Psoas muscle (tissue), 8 donors: Measurements from ENCODE around the gene JADE1. TPM values are rescaled to one million over a fixed set of nuclear protein-coding genes. Genes with fewer than 3 reads are reported as not detected.

Experiments used
- ATAC-seq, 4 donors: fragments of 200-7000 bp; cut with Tn5 transposase; one replicate each; pipeline ENCODE4 v1.9.1; 2020; ENCODE audit warnings: moderate library complexity in 3 of 4, mild to moderate bottlenecking in 2 of 4
- DNase-seq, 2 donors: peaks; one replicate each; pipeline ENCODE4 v3.0.0-alpha.2; 2020
- H3K27ac ChIP-seq: fragments of 200-600 bp; one replicate; pipeline ENCODE4 v1.8.0; 2022
- H3K27me3 ChIP-seq, 3 donors: fragments of 200-600 bp in 1 of 3; one replicate each; pipeline versions ENCODE4 v1.6.1 to v1.8.0; 2013 to 2022; ENCODE audit warnings: low read length in 2 of 3, mild to moderate bottlenecking in 2 of 3, moderate library complexity in 1 of 3; ENCODE audit not compliant: insufficient read depth in 3 of 3
- H3K36me3 ChIP-seq, 2 donors: fragments of 200-600 bp in 1 of 2; one replicate each; pipeline versions ENCODE4 v1.6.1 to v1.8.0; 2013 to 2022; ENCODE audit warnings: low read depth in 1 of 2, mild to moderate bottlenecking in 1 of 2, moderate library complexity in 1 of 2; ENCODE audit not compliant: insufficient read depth in 1 of 2
- H3K4me1 ChIP-seq: fragments of 200-600 bp; one replicate; pipeline ENCODE4 v1.8.0; 2022
- H3K4me3 ChIP-seq: fragments of 200-600 bp; one replicate; pipeline ENCODE4 v1.8.0; 2022; ENCODE audit warnings: mild to moderate bottlenecking
- H3K9me3 ChIP-seq: fragments of 200-600 bp; one replicate; pipeline ENCODE4 v1.8.0; 2022
- WGBS, 3 donors: extraction: QIAGEN DNeasy Blood & Tissue Kit; methylation state at CpG; one replicate each; pipeline versions ENCODE4 v1.1.6 to v1.1.7; 2013; 5-methylcytosine and 5-hydroxymethylcytosine counted together
- intact Hi-C, 2 donors: fragments of 100-400 bp; cut with DNase I; formaldehyde crosslinking; loops; one replicate each; pipeline versions ENCODE4 v1.11.0 to v1.14.2; 2022
- polyA plus RNA-seq, 3 donors: library from polyadenylated mRNA; stranded (reverse); fragments of 200-250 nt; gene quantifications; one replicate each; pipeline ENCODE4 v1.2.3, GENCODE V29; 2013
- total RNA-seq, 4 donors: library from RNA; stranded (reverse); fragmentation: NEBNext Ultra II Directional in 2 of 4; extraction: Animal tissue kit (Norgen Biotek cat#: 25700) in 2 of 4; gene quantifications; one replicate each; pipeline versions ENCODE4 v1.2.1 to v1.2.4, GENCODE V29; 2021 to 2023
- TF ChIP-seq, protein P1 (sequence below): fragments of 200-600 bp; IDR thresholded peaks from one replicate; pipeline ENCODE4 v1.8.0; 2022; ENCODE audit warnings: antibody characterized with exemption
- donor health status: healthy with polysubstance abuse.
- donor health status: DM: no; HTN: no; CAD: no; lungs with moderate emphysema.
- donor health status: Bipolar disorder and iron deficiency.
- donor health status: healthy.
- donor health status: DM: yes; HTN: yes; CAD: no.
- donor health status: DM: no; HTN: no; CAD: no.
- donor health status: DM: no; HTN: no; CAD: no.
- donor health status: DM: yes; HTN: yes; CAD: no.

The JADE1 gene
- total and polyA plus RNA-seq, 7 donors, result 5.8 to 21.4 (median 16.8) TPM

GRCh38 chr4:128916832-128917231 is 107.3 kb downstream of the JADE1 start:
- no peak overlapping the region for H3K27ac ChIP-seq
- no peak overlapping the region for H3K4me3 ChIP-seq
- TF ChIP-seq, protein P1, sequence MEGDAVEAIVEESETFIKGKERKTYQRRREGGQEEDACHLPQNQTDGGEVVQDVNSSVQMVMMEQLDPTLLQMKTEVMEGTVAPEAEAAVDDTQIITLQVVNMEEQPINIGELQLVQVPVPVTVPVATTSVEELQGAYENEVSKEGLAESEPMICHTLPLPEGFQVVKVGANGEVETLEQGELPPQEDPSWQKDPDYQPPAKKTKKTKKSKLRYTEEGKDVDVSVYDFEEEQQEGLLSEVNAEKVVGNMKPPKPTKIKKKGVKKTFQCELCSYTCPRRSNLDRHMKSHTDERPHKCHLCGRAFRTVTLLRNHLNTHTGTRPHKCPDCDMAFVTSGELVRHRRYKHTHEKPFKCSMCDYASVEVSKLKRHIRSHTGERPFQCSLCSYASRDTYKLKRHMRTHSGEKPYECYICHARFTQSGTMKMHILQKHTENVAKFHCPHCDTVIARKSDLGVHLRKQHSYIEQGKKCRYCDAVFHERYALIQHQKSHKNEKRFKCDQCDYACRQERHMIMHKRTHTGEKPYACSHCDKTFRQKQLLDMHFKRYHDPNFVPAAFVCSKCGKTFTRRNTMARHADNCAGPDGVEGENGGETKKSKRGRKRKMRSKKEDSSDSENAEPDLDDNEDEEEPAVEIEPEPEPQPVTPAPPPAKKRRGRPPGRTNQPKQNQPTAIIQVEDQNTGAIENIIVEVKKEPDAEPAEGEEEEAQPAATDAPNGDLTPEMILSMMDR, result no peak
- 89 to 90% (median 90%) methylated on average over 6 of the region's 6 CpGs for WGBS, 3 donors
- peaks cover 3% of the 10 kb centered on the region for H3K9me3 ChIP-seq
- DNase-seq, result no peak
- H3K36me3 ChIP-seq, result no peaks in the 10 kb centered on the region
- intact Hi-C loops, result no loop called here
- H3K4me1 ChIP-seq, result no peaks in the 10 kb centered on the region
- H3K27me3 ChIP-seq, result no peaks in the 10 kb centered on the region
- peak in 1 of 4 donors; percentile 43 for ATAC-seq

GRCh38 chr4:128917781-128918180 is 108.3 kb downstream of the JADE1 start:
- H3K4me1 ChIP-seq, result no peaks in the 10 kb centered on the region
- H3K9me3 ChIP-seq, result peaks cover 3% of the 10 kb centered on the region
- WGBS, 3 donors, result 74 to 79% (median 75%) methylated on average over 2 of the region's 2 CpGs
- DNase-seq (no peak), ATAC-seq (no peak)
- no peak overlapping the region for H3K4me3 ChIP-seq
- TF ChIP-seq, protein P1, result no peak
- H3K27me3 ChIP-seq, result no peaks in the 10 kb centered on the region
- H3K27ac ChIP-seq, result no peak overlapping the region
- intact Hi-C loops, result no loop called here
- no peaks in the 10 kb centered on the region for H3K36me3 ChIP-seq

- Histone ChIP-seq H3K36me3 (no peaks in the 10 kb centered on the region), H3K9me3 (peaks cover 10% of the 10 kb centered on the region), H3K27ac (no peak overlapping the region), H3K4me1 (no peaks in the 10 kb centered on the region), H3K4me3 (no peak overlapping the region), H3K27me3 (no peaks in the 10 kb centered on the region)
- TF ChIP-seq, protein P1, result no peak
- WGBS, 3 donors, result 95 to 99% (median 97%) methylated on average over 3 of the region's 3 CpGs
- intact Hi-C loops, result no loop called here
- DNase-seq (no peak), ATAC-seq (no peak)
These were observed 112.5 kb downstream of the JADE1 start for GRCh38 chr4:128921954-128922353.
